HCT116 (cell line): ENCODE results near the gene YWHAQ. TPM values are rescaled to one million over a fixed set of nuclear protein-coding genes. Genes with fewer than 3 reads are reported as not detected.
A peak's percentile ranks its signal among the peaks of the same experiment; 100 is the strongest.

Experiments used
- ATAC-seq: fragments of 200-7000 bp; cut with Tn5 transposase; 2 replicates; pipeline ENCODE4 v1.9.1; 2020; ENCODE audit warnings: mild to moderate bottlenecking, moderate library complexity
- Bru-seq: library from RNA; stranded (reverse); fragments of 400-500 nt; gene quantifications from one replicate; lab custom pipeline; 2021; lab: Mats Ljungman, UMichigan
- BruChase-seq, 2 experiments: library from RNA; stranded (reverse); fragments of 400-500 nt; gene quantifications; one replicate each; lab custom pipeline; 2021; lab: Mats Ljungman, UMichigan
- BruUV-seq: library from RNA; stranded (reverse); fragments of 400-500 nt; replicated peaks from 2 replicates; lab custom pipeline; 2021; lab: Mats Ljungman, UMichigan
- CTCF ChIA-PET: fragments of 300-600 bp; sonication (Branson Sonifier 250); formaldehyde crosslinking; loops from one replicate; lab custom pipeline; 2021; ENCODE audit warnings: antibody characterized with exemption; lab: Charles Lee
- POLR2A ChIA-PET: fragments of 300-600, 350-600 bp; sonication (Branson Sonifier 250); formaldehyde crosslinking; loops from one replicate; lab custom pipeline; 2021; ENCODE audit warnings: antibody characterized with exemption; lab: Charles Lee
- RAD21 ChIA-PET, 2 experiments: fragments of 300-600 bp; sonication (Branson Sonifier 250); formaldehyde crosslinking; loops; one replicate each; lab custom pipeline; 2023; ENCODE audit warnings: low total read pairs in 2 of 2; ENCODE audit not compliant: uncharacterized antibody in 2 of 2, unreplicated experiment in 2 of 2, low non-redundant PET in 1 of 2; lab: Charles Lee
- DNase-seq: peaks from one replicate; pipeline ENCODE4 v3.0.0-alpha.2; 2010; ENCODE audit warnings: low read depth, low spot score
- H2AFZ ChIP-seq: fragments of 200-600 bp; shearing (Covaris generic), sonication (generic); 2 replicates; pipeline ENCODE4 v1.6.1; 2017; ENCODE audit warnings: low read depth, mixed run types, mixed read lengths, antibody characterized with exemption, low read length; ENCODE audit not compliant: poor library complexity, severe bottlenecking
- H3K27ac ChIP-seq: 2 replicates; pipeline ENCODE4 v1.5.1; 2012; ENCODE audit warnings: low read depth, low read length
- H3K27me3 ChIP-seq: fragments of 200-600 bp; sonication (generic); 2 replicates; pipeline ENCODE4 v1.6.1; 2016; ENCODE audit warnings: mixed run types, low read length, mixed read lengths; ENCODE audit not compliant: insufficient read depth
- H3K36me3 ChIP-seq, 2 experiments: fragments of 200-500 bp in 1 of 2; fragments of 200-600 bp in 1 of 2; sonication (Bioruptor generic) in 1 of 2; sonication (generic) in 1 of 2; 2 replicates each; pipeline versions ENCODE4 v1.5.1 to v1.6.1; 2014 to 2016; ENCODE audit warnings: low read length in 2 of 2, inconsistent platforms in 1 of 2, mixed read lengths in 1 of 2, mixed run types in 1 of 2; ENCODE audit not compliant: insufficient read depth in 2 of 2, control insufficient read depth in 1 of 2
- H3K4me1 ChIP-seq, 2 experiments: fragments of 200-600 bp in 1 of 2; sonication (generic) in 1 of 2; 2 replicates each; pipeline versions ENCODE4 v1.5.1 to v1.6.1; 2012 to 2017; ENCODE audit warnings: low read length in 2 of 2, inconsistent platforms in 1 of 2, mild to moderate bottlenecking in 1 of 2, mixed read lengths in 1 of 2, mixed run types in 1 of 2, moderate library complexity in 1 of 2; ENCODE audit not compliant: insufficient read depth in 2 of 2, control insufficient read depth in 1 of 2
- H3K4me2 ChIP-seq: fragments of 200-600 bp; sonication (generic); 2 replicates; pipeline ENCODE4 v1.6.1; 2017; ENCODE audit warnings: mixed run types, low read length, mixed read lengths
- H3K4me3 ChIP-seq, 2 experiments: fragments of 200-600 bp in 1 of 2; sonication (generic) in 1 of 2; replicated peaks in 1 of 2; 2 replicates each; pipeline ENCODE4 v1.5.1; 2011 to 2016; ENCODE audit warnings: low read length in 2 of 2, control low read depth in 1 of 2, low read depth in 1 of 2, mild to moderate bottlenecking in 1 of 2, mixed read lengths in 1 of 2, mixed run types in 1 of 2
- H3K79me2 ChIP-seq: fragments of 200-600 bp; sonication (generic); 2 replicates; pipeline ENCODE4 v1.6.1; 2017; ENCODE audit warnings: mild to moderate bottlenecking, mixed run types, low read length, moderate library complexity, mixed read lengths; ENCODE audit not compliant: insufficient read depth
- H3K9ac ChIP-seq: fragments of 200-600 bp; sonication (generic); 2 replicates; pipeline ENCODE4 v1.6.1; 2016; ENCODE audit warnings: low read length, mixed read lengths
- H3K9me2 ChIP-seq: fragments of 200-600 bp; sonication (generic), shearing (Covaris generic); 2 replicates; pipeline ENCODE4 v1.6.1; 2017; ENCODE audit warnings: mixed run types, mild to moderate bottlenecking, moderate library complexity; ENCODE audit not compliant: insufficient read depth
- H3K9me3 ChIP-seq, 2 experiments: fragments of 200-500 bp in 1 of 2; fragments of 200-600 bp in 1 of 2; sonication (Bioruptor generic) in 1 of 2; sonication (generic) in 1 of 2; 2 replicates each; pipeline ENCODE4 v1.6.1; 2014 to 2017; ENCODE audit warnings: low read length in 2 of 2, mixed read lengths in 2 of 2, inconsistent platforms in 1 of 2, low read depth in 1 of 2, mild to moderate bottlenecking in 1 of 2, mixed run types in 1 of 2, moderate library complexity in 1 of 2; ENCODE audit not compliant: control insufficient read depth in 1 of 2, insufficient read depth in 1 of 2
- H4K20me1 ChIP-seq: fragments of 200-600 bp; sonication (generic), shearing (Covaris generic); 2 replicates; pipeline ENCODE4 v1.6.1; 2017; ENCODE audit warnings: mixed run types, mild to moderate bottlenecking, moderate library complexity; ENCODE audit not compliant: insufficient read depth
- ATF3 ChIP-seq: IDR thresholded peaks from 2 replicates; pipeline ENCODE4 v1.6.1; 2012
- CEBPB ChIP-seq: IDR thresholded peaks from 2 replicates; pipeline ENCODE4 v1.6.1; 2012; ENCODE audit warnings: low read depth
- CTCF ChIP-seq, 3 experiments: fragments of 200-600 bp in 1 of 3; sonication (generic) in 1 of 3; IDR thresholded peaks in 2 of 3; conservative IDR thresholded peaks in 1 of 3; 2 replicates each; pipeline ENCODE4 v1.5.1; 2012 to 2017; ENCODE audit warnings: low read depth in 2 of 3, low read length in 2 of 3, antibody characterized with exemption in 1 of 3, borderline replicate concordance in 1 of 3, control low read depth in 1 of 3, mild to moderate bottlenecking in 1 of 3, mixed read lengths in 1 of 3, mixed run types in 1 of 3, moderate library complexity in 1 of 3; ENCODE audit not compliant: insufficient read depth in 1 of 3
- ELF1 ChIP-seq: IDR thresholded peaks from 2 replicates; pipeline ENCODE4 v1.6.1; 2012; ENCODE audit warnings: low read depth, borderline replicate concordance
- EZH2 ChIP-seq: fragments of 200-600 bp; sonication (generic); IDR thresholded peaks from 2 replicates; pipeline ENCODE4 v1.6.1; 2017; ENCODE audit warnings: antibody characterized with exemption, mixed run types
- EZH2phosphoT487 ChIP-seq: fragments of 200-600 bp; IDR thresholded peaks from 2 replicates; pipeline ENCODE4 v1.6.1; 2018; ENCODE audit warnings: antibody characterized with exemption, borderline replicate concordance
- FOSL1 ChIP-seq: IDR thresholded peaks from 2 replicates; pipeline ENCODE4 v1.6.1; 2012; ENCODE audit warnings: low read depth
- JUND ChIP-seq: IDR thresholded peaks from 2 replicates; pipeline ENCODE4 v1.6.1; 2012
- POLR2A ChIP-seq: IDR thresholded peaks from 2 replicates; pipeline ENCODE4 v1.7.0; 2011; ENCODE audit warnings: borderline replicate concordance; ENCODE audit not compliant: insufficient read depth, insufficient read length; ENCODE audit errors: extremely low read depth
- REST ChIP-seq: IDR thresholded peaks from 2 replicates; pipeline ENCODE4 v1.6.1; 2012; ENCODE audit warnings: low read depth
- SP1 ChIP-seq: IDR thresholded peaks from 2 replicates; pipeline ENCODE4 v1.6.1; 2012; ENCODE audit warnings: low read depth
- SRF ChIP-seq: IDR thresholded peaks from 2 replicates; pipeline ENCODE4 v1.6.1; 2012; ENCODE audit warnings: low read depth
- TCF7L2 ChIP-seq: IDR thresholded peaks from 2 replicates; pipeline ENCODE4 v1.7.0; 2011; ENCODE audit warnings: borderline replicate concordance, inconsistent platforms; ENCODE audit not compliant: insufficient read depth, insufficient read length; ENCODE audit errors: extremely low read depth
- YY1 ChIP-seq: IDR thresholded peaks from 2 replicates; pipeline ENCODE4 v1.6.1; 2011; ENCODE audit warnings: low read length, low read depth, moderate library complexity, mild to moderate bottlenecking; ENCODE audit not compliant: insufficient replicate concordance; ENCODE audit errors: extremely low read depth
- ZBTB33 ChIP-seq: IDR thresholded peaks from 2 replicates; pipeline ENCODE4 v1.6.1; 2011; ENCODE audit warnings: mild to moderate bottlenecking, low read length, moderate library complexity; ENCODE audit not compliant: insufficient replicate concordance; ENCODE audit errors: extremely low read depth
- intact Hi-C: fragments of 100-400 bp; cut with micrococcal nuclease; formaldehyde crosslinking; loops from 2 replicates; pipeline ENCODE4 v1.10.0; 2022
- long read RNA-seq: library from polyadenylated mRNA; unstranded; transcript quantifications from one replicate; pipeline ENCODE4 v2.0.0, GENCODE V29; 2021; ENCODE audit not compliant: unreplicated experiment
- polyA plus RNA-seq: library from polyadenylated mRNA; unstranded; fragments of >200 nt; gene quantifications from 2 replicates; pipeline ENCODE4 v1.2.1, GENCODE V29; 2012; ENCODE audit warnings: missing spikeins
- total RNA-seq: library from RNA; stranded (reverse); gene quantifications from one replicate; pipeline ENCODE4 v1.2.1, GENCODE V29; 2021; ENCODE audit not compliant: unreplicated experiment

Gene YWHAQ
- total RNA-seq, result 365 TPM
- polyA plus RNA-seq, result 245 and 251 TPM in 2 replicates
- percentile 96 among the genes with signal in this experiment for Bru-seq, nascent RNA
- BruChase-seq, experiment 1, labeled RNA remaining after a 6-hour chase, result percentile 96 among the genes with signal in this experiment
- BruChase-seq, experiment 2, labeled RNA remaining after a 2-hour chase, result percentile 90 among the genes with signal in this experiment
- long read RNA-seq, transcript YWHAQ-202 (5 exons, 2,216 nt), result minor isoform, 215 of 988 reads
- long read RNA-seq, transcript YWHAQ-201 (6 exons, 2,208 nt), result major isoform, 701 of 988 reads
- long read RNA-seq, partial matches to known transcripts, result 56 of 988 reads
- long read RNA-seq, other reads (novel, unspliced or antisense), result 16 of 988 reads

GRCh38 chr2:9630736-9631552, at the start of gene YWHAQ:
Gene YWHAQ (minus strand): TSS chr2:9630997. CDS start chr2:9630452, 545 bp downstream.
- ChIA-PET POLR2A (interaction anchor here (0.6 to 2.5 kb wide), 19 partner anchors 8 to 212 kb away, joined by 3 to 10 read pairs (median 3); partner anchors contain the start of genes ADAM17 and TAF1B), RAD21 (no interaction called here), CTCF (no interaction called here)
- Histone ChIP-seq H3K9me3 (no peaks in the 10 kb centered on the region), H3K9ac (peak within 1 kb of the TSS; percentile 95), H3K36me3 (peaks cover 6 to 27% of the 10 kb centered on the region in 2 experiments), H3K4me3 (peak within 1 kb of the TSS; percentile 88 to 95), H2AFZ (peak within 1 kb of the TSS; percentile 69), H3K27me3 (no peaks in the 10 kb centered on the region), H4K20me1 (peaks cover 19% of the 10 kb centered on the region; the same call in 1 of the 2 replicates), H3K79me2 (peaks cover 44% of the 10 kb centered on the region), H3K27ac (peak within 1 kb of the TSS; percentile 75), H3K4me2 (peak within 1 kb of the TSS; percentile 78), H3K9me2 (no peaks in the 10 kb centered on the region), H3K4me1 (peaks cover 12 to 28% of the 10 kb centered on the region in 2 experiments; a peak in 3 of 4 replicates)
- BruUV-seq, result no TSS peak
- ATAC-seq, result peak; percentile 91
- intact Hi-C loops, result loop anchor here (2.0 to 5.0 kb wide), 2 partner anchors 72 to 121 kb away; no protein-coding TSS in a partner anchor
- peak; percentile 97 for DNase-seq
- TF ChIP-seq ZBTB33 (peak; percentile 66), TCF7L2 (peak; percentile 92), POLR2A (peak; percentile 86), CTCF (IDR thresholded peaks at IDR 0.05 in 2 of 3, conservative IDR thresholded peaks at IDR 0.05 in 1 of 3; ENCODE audit: borderline replicate concordance in 1 of 3, insufficient read depth in 1 of 3, low read depth in 2 of 3, low read length in 2 of 3) (no peak), SP1 (peak; percentile 99), FOSL1 (no peak), CEBPB (no peak), ATF3 (no peak), EZH2 (no peak), JUND (no peak), SRF (no peak), ELF1 (no peak), REST (no peak), EZH2phosphoT487 (no peak), YY1 (peak; percentile 68)
